Measurements from ENCODE around the gene SPAG5. TPM values are rescaled to one million over a fixed set of nuclear protein-coding genes. Genes with fewer than 3 reads are reported as not detected.

The SPAG5 gene
- total RNA-seq, 1 donor from 2014 or later = 15.6 TPM

GRCh38 chr17:28573040-28573380 is 25.8 kb downstream of the SPAG5 start:
- no peak for DNase-seq (ENCODE audit: extremely low spot score, unreplicated experiment)
- peaks cover 36% of the 10 kb centered on the region for H3K4me1 Mint-ChIP-seq (ENCODE audit: unreplicated experiment)
- no peak for TF ChIP-seq CTCF (IDR thresholded peaks at IDR 0.05)
- H3K27me3 Mint-ChIP-seq (ENCODE audit: unreplicated experiment) = no peaks in the 10 kb centered on the region
- H3K27ac Mint-ChIP-seq (ENCODE audit: unreplicated experiment) = no peak overlapping the region
- no peak overlapping the region for H3K4me3 Mint-ChIP-seq (ENCODE audit: unreplicated experiment)
- H3K36me3 Mint-ChIP-seq (ENCODE audit: unreplicated experiment) = no peaks in the 10 kb centered on the region
- H3K9me3 Mint-ChIP-seq (ENCODE audit: unreplicated experiment) = no peaks in the 10 kb centered on the region

DNA sequence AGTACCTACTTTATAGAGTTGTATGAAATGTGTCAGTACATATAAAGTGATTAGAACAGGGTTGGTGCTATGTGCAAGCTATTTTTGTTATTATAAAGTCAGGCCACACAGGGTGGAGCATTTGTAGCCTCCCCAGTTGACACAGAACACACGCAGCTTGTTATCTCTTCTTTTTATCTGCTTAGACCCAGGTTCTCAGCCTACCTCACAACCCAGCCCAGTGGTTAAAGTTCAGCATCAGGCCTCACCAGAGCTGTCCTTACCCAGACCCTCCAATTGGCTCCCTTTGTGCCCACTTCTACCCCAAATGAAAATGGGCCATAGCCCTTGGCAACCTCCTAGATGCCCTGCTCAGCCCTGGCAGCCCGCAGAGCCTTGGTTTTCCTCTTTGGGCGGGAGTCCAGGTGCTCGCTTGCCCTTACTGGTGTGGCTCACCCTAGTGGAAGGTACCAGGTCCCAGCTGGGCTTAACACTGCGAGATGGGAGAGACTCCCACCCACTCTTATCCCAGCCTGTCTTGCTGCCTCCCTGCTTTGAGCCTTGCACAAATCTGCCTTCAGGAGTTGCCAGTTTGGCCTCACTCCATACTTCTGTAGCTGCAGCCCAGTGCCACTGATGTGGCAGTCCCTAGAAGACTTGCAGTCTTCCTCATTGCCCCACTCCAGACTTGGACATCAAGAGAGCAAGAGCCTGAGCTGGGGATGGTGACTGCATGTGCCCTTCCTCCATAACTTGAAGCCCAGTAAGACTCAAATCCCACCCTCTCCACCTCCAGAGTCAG is 26.4 kb downstream of the SPAG5 start:
- TF ChIP-seq CTCF (IDR thresholded peaks at IDR 0.05) = no peak

GRCh38 chr17:28571361-28572122 is 27.3 kb downstream of the SPAG5 start, which contains the start of gene PIGS:
TSS of gene PIGS (minus strand) at chr17:28571524. CDS start at chr17:28571496, 28 bp downstream.
- no peak for TF ChIP-seq CTCF (IDR thresholded peaks at IDR 0.05)
- no peaks in the 10 kb centered on the region for H3K9me3 Mint-ChIP-seq (ENCODE audit: unreplicated experiment)
- no peaks in the 10 kb centered on the region for H3K36me3 Mint-ChIP-seq (ENCODE audit: unreplicated experiment)
- H3K4me1 Mint-ChIP-seq (ENCODE audit: unreplicated experiment) = peaks cover 33% of the 10 kb centered on the region
- peak within 1 kb of the TSS; percentile 81 for H3K27ac Mint-ChIP-seq (ENCODE audit: unreplicated experiment)
- H3K4me3 Mint-ChIP-seq (ENCODE audit: unreplicated experiment) = peak within 1 kb of the TSS; percentile 94
- no peaks in the 10 kb centered on the region for H3K27me3 Mint-ChIP-seq (ENCODE audit: unreplicated experiment)
- DNase-seq (ENCODE audit: extremely low spot score, unreplicated experiment) = peak; percentile 97

More for the DNA sequence above, 26.4 kb downstream of the SPAG5 start:
- peak overlapping the region; percentile 94 for H3K4me3 Mint-ChIP-seq (ENCODE audit: unreplicated experiment)
- no peaks in the 10 kb centered on the region for H3K9me3 Mint-ChIP-seq (ENCODE audit: unreplicated experiment)
- peaks cover 36% of the 10 kb centered on the region for H3K4me1 Mint-ChIP-seq (ENCODE audit: unreplicated experiment)
- no peak for DNase-seq (ENCODE audit: extremely low spot score, unreplicated experiment)
- H3K27me3 Mint-ChIP-seq (ENCODE audit: unreplicated experiment) = no peaks in the 10 kb centered on the region
- H3K27ac Mint-ChIP-seq (ENCODE audit: unreplicated experiment) = no peak overlapping the region
- no peaks in the 10 kb centered on the region for H3K36me3 Mint-ChIP-seq (ENCODE audit: unreplicated experiment)

DNA sequence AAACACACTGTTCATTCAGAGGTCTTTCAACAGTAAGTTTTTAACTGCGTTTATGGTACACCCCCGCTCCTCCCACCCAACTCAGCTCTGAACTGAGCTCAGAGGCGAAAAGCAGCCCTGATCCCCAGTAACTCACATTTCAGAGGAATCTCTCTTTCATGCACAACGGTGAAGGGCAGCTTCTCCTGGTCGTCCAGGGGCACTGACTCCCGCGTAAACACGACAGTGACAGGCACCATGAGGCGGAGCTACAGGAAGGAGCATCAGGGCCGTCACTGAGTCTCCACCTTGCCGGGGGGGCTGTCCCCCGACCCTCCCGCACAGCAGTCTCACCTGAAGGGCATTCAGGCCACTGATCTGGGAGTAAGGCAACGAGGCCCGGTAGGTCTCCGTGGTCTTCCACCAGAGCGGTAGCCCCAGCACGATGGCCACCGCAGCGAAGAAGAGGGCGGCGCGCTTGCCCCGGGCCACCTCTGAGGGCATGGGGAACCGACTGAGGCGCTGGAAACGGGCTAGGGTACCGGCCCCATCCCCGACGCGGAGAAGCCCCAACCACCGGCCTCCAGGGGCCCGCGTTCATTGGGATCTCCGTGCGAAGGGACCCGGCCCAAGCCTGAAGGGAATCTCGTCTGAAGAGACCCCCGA is 28.0 kb downstream of the SPAG5 start:
- Mint-ChIP-seq H3K36me3 (ENCODE audit: unreplicated experiment) (no peaks in the 10 kb centered on the region), H3K9me3 (ENCODE audit: unreplicated experiment) (no peaks in the 10 kb centered on the region), H3K27ac (ENCODE audit: unreplicated experiment) (peak overlapping the region; percentile 81), H3K4me3 (ENCODE audit: unreplicated experiment) (peak overlapping the region; percentile 94), H3K27me3 (ENCODE audit: unreplicated experiment) (no peaks in the 10 kb centered on the region), H3K4me1 (ENCODE audit: unreplicated experiment) (peaks cover 30% of the 10 kb centered on the region)
- no peak for DNase-seq (ENCODE audit: extremely low spot score, unreplicated experiment)
- TF ChIP-seq CTCF (IDR thresholded peaks at IDR 0.05) = no peak

DNA sequence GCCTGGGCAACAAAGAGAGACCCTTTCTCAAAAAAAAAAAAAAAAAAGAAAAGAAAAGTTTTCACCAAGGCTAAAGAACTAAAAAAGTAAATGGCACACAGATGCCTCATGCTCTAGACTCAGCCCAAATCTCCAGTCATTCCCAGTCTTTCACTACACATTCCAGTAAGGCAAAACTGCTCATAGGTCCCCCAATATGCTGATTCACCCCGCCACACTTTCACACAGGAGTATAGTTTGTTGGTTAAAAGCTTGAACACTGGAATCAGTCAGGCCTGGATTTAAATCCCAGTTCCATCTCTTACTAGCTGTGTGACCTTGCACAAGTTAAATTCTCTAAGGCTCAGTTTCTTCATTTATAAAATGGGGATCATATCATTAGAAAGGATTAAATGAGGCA is 29.4 kb downstream of the SPAG5 start:
- DNase-seq (ENCODE audit: extremely low spot score, unreplicated experiment) = no peak
- H3K9me3 Mint-ChIP-seq (ENCODE audit: unreplicated experiment) = no peaks in the 10 kb centered on the region
- no peaks in the 10 kb centered on the region for H3K27me3 Mint-ChIP-seq (ENCODE audit: unreplicated experiment)
- TF ChIP-seq CTCF (IDR thresholded peaks at IDR 0.05) = no peak
- peaks cover 30% of the 10 kb centered on the region for H3K4me1 Mint-ChIP-seq (ENCODE audit: unreplicated experiment)
- H3K36me3 Mint-ChIP-seq (ENCODE audit: unreplicated experiment) = no peaks in the 10 kb centered on the region
- peak overlapping the region; percentile 94 for H3K4me3 Mint-ChIP-seq (ENCODE audit: unreplicated experiment)
- H3K27ac Mint-ChIP-seq (ENCODE audit: unreplicated experiment) = no peak overlapping the region
